ENCODE results near the gene ZIC4. TPM values are rescaled to one million over a fixed set of nuclear protein-coding genes. Genes with fewer than 3 reads are reported as not detected.

The ZIC4 gene
- polyA plus RNA-seq, 1 of the 3 experiments (the other 2 are of a cell fraction): 1.3 TPM

GRCh38 chr3:147356909-147357900, 49.1 kb downstream of the ZIC4 start:
- peaks cover 76% of the 10 kb centered on the region for H3K27me3 ChIP-seq (ENCODE audit: insufficient read depth)
- H3K9ac ChIP-seq: no peak overlapping the region
- 23% methylated on average over 25 of the region's 29 CpGs for WGBS (ENCODE audit: low lambda C conversion rate)
- H3K4me1 ChIP-seq (ENCODE audit: control insufficient read depth in 1 of 2, insufficient read depth in 2 of 2, low read depth in 1 of 2, low read length in 1 of 2): peaks cover 0 to 2% of the 10 kb centered on the region in 2 experiments; a peak in 1 of 4 replicates
- H3K27ac ChIP-seq (ENCODE audit: low read depth in 2 of 2, low read length in 1 of 2): no peak overlapping the region
- peak; percentile 55 for DNase-seq
- no peak overlapping the region for H3K4me2 ChIP-seq
- POLR2A ChIA-PET: no interaction called here
- peak; percentile 16; the same call in 1 of the 2 replicates for TF ChIP-seq RAD21 (IDR thresholded peaks at IDR 0.05; ENCODE audit: low read length)
- no peak for TF ChIP-seq SIN3A (IDR thresholded peaks at IDR 0.05; ENCODE audit: borderline replicate concordance, low read depth, low read length)
- TF ChIP-seq, protein P1, sequence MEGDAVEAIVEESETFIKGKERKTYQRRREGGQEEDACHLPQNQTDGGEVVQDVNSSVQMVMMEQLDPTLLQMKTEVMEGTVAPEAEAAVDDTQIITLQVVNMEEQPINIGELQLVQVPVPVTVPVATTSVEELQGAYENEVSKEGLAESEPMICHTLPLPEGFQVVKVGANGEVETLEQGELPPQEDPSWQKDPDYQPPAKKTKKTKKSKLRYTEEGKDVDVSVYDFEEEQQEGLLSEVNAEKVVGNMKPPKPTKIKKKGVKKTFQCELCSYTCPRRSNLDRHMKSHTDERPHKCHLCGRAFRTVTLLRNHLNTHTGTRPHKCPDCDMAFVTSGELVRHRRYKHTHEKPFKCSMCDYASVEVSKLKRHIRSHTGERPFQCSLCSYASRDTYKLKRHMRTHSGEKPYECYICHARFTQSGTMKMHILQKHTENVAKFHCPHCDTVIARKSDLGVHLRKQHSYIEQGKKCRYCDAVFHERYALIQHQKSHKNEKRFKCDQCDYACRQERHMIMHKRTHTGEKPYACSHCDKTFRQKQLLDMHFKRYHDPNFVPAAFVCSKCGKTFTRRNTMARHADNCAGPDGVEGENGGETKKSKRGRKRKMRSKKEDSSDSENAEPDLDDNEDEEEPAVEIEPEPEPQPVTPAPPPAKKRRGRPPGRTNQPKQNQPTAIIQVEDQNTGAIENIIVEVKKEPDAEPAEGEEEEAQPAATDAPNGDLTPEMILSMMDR (IDR thresholded peaks at IDR 0.05): peak; percentile 25
- H3K9me2 ChIP-seq: no peaks in the 10 kb centered on the region
- CTCF ChIA-PET: interaction anchor here (0.6 to 2.3 kb wide), 7 partner anchors 9 to 863 kb away, joined by 3 to 11 read pairs (median 5); no protein-coding TSS in a partner anchor
- H3K36me3 ChIP-seq (replicated peaks in 1 of 2; ENCODE audit: control insufficient read depth in 1 of 2, insufficient read depth in 2 of 2, low read length in 1 of 2): no peaks in the 10 kb centered on the region
- no peak overlapping the region for H3K4me3 ChIP-seq (ENCODE audit: low read depth in 2 of 2, low read length in 1 of 2)
- no peak overlapping the region for H2AFZ ChIP-seq (ENCODE audit: low read depth)
- H3K9me3 ChIP-seq: no peaks in the 10 kb centered on the region
- H3K79me2 ChIP-seq (ENCODE audit: insufficient read depth): no peaks in the 10 kb centered on the region
- no peaks in the 10 kb centered on the region for H3F3A ChIP-seq (replicated peaks; ENCODE audit: insufficient read depth)
- H4K20me1 ChIP-seq (ENCODE audit: insufficient read depth): no peaks in the 10 kb centered on the region

GRCh38 chr3:147356145-147356908, 50.0 kb downstream of the ZIC4 start:
- Histone ChIP-seq H3K27ac (ENCODE audit: low read depth in 2 of 2, low read length in 1 of 2) (no peak overlapping the region), H3F3A (replicated peaks; ENCODE audit: insufficient read depth) (no peaks in the 10 kb centered on the region), H3K9me3 (no peaks in the 10 kb centered on the region), H2AFZ (ENCODE audit: low read depth) (no peak overlapping the region), H3K9me2 (no peaks in the 10 kb centered on the region), H3K4me1 (ENCODE audit: control insufficient read depth in 1 of 2, insufficient read depth in 2 of 2, low read depth in 1 of 2, low read length in 1 of 2) (peaks cover 0 to under 1% of the 10 kb centered on the region in 2 experiments; a peak in 1 of 4 replicates), H3K36me3 (replicated peaks in 1 of 2; ENCODE audit: control insufficient read depth in 1 of 2, insufficient read depth in 2 of 2, low read length in 1 of 2) (no peaks in the 10 kb centered on the region), H3K27me3 (ENCODE audit: insufficient read depth) (peaks cover 77% of the 10 kb centered on the region), H4K20me1 (ENCODE audit: insufficient read depth) (no peaks in the 10 kb centered on the region), H3K9ac (no peak overlapping the region), H3K4me3 (ENCODE audit: low read depth in 2 of 2, low read length in 1 of 2) (no peak overlapping the region), H3K79me2 (ENCODE audit: insufficient read depth) (no peaks in the 10 kb centered on the region), H3K4me2 (no peak overlapping the region)
- TF ChIP-seq RCOR1 (IDR thresholded peaks at IDR 0.05; ENCODE audit: low read length) (no peak), MEF2A (IDR thresholded peaks at IDR 0.05; ENCODE audit: borderline replicate concordance, low read depth) (no peak), CHD2 (IDR thresholded peaks at IDR 0.05; ENCODE audit: low read length, partially characterized antibody) (no peak), SIN3A (IDR thresholded peaks at IDR 0.05; ENCODE audit: borderline replicate concordance, low read depth, low read length) (no peak), FOSL2 (IDR thresholded peaks at IDR 0.05; ENCODE audit: borderline replicate concordance, low read depth) (no peak), TCF12 (IDR thresholded peaks at IDR 0.05) (no peak), POLR2AphosphoS5 (IDR thresholded peaks at IDR 0.05; ENCODE audit: low read depth, low read length) (no peak), RFX5 (IDR thresholded peaks at IDR 0.05; ENCODE audit: low read length) (no peak), EZH2phosphoT487 (IDR thresholded peaks at IDR 0.05; ENCODE audit: borderline replicate concordance, low read depth) (no peak), RXRA (IDR thresholded peaks at IDR 0.05; ENCODE audit: borderline replicate concordance, low read depth) (no peak), GABPA (IDR thresholded peaks at IDR 0.05; ENCODE audit: low read depth) (no peak), NRF1 (IDR thresholded peaks at IDR 0.05; ENCODE audit: low read depth, low read length) (no peak), RAD21 (IDR thresholded peaks at IDR 0.05; ENCODE audit: low read length) (no peak), USF2 (IDR thresholded peaks at IDR 0.05; ENCODE audit: borderline replicate concordance, low read depth, low read length) (no peak), JUND (IDR thresholded peaks at IDR 0.05) (no peak)
- TF ChIP-seq, protein P2, sequence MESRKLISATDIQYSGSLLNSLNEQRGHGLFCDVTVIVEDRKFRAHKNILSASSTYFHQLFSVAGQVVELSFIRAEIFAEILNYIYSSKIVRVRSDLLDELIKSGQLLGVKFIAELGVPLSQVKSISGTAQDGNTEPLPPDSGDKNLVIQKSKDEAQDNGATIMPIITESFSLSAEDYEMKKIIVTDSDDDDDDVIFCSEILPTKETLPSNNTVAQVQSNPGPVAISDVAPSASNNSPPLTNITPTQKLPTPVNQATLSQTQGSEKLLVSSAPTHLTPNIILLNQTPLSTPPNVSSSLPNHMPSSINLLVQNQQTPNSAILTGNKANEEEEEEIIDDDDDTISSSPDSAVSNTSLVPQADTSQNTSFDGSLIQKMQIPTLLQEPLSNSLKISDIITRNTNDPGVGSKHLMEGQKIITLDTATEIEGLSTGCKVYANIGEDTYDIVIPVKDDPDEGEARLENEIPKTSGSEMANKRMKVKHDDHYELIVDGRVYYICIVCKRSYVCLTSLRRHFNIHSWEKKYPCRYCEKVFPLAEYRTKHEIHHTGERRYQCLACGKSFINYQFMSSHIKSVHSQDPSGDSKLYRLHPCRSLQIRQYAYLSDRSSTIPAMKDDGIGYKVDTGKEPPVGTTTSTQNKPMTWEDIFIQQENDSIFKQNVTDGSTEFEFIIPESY (IDR thresholded peaks at IDR 0.05; ENCODE audit: borderline replicate concordance, low read depth): no peak
- TF ChIP-seq, protein P3, sequence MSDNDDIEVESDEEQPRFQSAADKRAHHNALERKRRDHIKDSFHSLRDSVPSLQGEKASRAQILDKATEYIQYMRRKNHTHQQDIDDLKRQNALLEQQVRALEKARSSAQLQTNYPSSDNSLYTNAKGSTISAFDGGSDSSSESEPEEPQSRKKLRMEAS (IDR thresholded peaks at IDR 0.05; ENCODE audit: low read depth): no peak
- POLR2A ChIA-PET: no interaction called here
- CTCF ChIA-PET: interaction anchor here (0.6 to 2.3 kb wide), 7 partner anchors 8 to 720 kb away, joined by 3 to 11 read pairs (median 5); no protein-coding TSS in a partner anchor
- no peak for DNase-seq
- 9% methylated on average over 26 of the region's 26 CpGs for WGBS (ENCODE audit: low lambda C conversion rate)
